HTR-8/SVneo (cell line): ENCODE data around the gene MYRIP.

Experiments used
- DNase-seq: peaks from one replicate; pipeline ENCODE4 v3.0.0; 2011; ENCODE audit warnings: low spot score, mixed read lengths; ENCODE audit not compliant: insufficient read length
- FAIRE-seq: peaks from 2 replicates; lab custom pipeline; 2011; peaks lifted over from hg19 to GRCh38; lab: Jason Lieb, UNC

Gene MYRIP

DNA sequence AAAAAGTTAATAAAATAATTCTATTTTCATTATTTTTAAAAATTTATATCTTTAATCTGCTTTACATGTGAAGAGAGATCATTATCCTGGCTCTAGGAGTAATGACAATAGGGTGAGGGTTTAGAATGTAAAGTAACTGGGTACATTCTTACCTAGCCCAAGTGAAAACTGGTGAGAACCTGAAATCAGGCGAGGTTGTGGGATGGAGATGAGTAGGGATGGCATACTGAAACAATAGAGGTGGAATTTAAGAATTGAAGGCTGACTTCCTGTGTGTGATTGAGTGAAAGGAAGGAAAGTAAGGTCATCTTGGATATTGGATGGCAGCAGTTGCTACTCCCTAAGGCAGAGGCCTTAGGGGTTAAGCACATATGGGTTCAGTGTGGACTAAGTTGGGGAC is 82.7 kb downstream of the MYRIP start:
- no peak for FAIRE-seq
- no peak for DNase-seq

DNA sequence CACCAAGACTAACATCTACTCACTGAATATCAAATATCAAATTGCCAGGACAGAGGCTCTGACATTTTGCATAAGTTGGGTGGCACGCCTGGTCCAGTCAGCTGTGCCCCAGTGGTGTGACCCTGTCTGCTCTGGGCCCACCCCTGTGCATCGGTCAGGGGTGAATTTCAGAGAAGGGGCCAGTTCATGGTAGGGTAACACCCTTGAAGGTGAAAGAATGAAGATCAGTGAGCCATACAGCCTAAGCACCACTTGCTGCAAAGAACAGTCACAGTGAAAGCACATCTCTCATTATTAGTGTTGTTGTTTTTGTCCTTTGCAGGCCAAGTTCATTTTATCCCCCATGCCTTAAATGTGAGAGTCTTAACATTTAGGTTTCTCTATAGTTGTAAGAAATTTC is 86.8 kb downstream of the MYRIP start:
- no peak for DNase-seq
- no peak for FAIRE-seq

DNA sequence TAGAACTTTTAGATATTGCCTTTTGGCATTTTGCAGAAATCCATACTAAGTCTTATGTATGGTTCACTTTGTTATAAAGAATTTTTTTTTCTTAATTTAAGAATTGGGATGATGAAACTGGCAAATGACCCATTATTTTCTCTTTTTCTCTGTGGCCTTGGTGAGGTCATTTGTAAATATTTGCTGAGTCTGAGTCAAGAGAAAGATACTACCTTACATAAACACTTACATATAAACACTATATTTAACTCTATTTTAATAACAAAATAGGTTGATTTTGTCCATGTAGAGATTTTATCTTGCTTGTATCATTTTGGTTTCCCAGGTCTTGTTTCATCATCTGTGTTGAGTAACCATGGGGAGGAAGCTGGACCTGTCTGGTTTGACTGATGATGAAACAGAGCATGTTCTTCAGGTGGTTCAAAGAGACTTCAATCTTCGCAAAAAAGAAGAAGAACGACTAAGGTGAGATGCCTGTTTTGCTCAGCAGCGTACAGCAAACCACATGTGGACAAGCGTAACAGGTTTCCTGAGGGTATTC is 91.1 kb downstream of the MYRIP start:
- FAIRE-seq = no peak
- DNase-seq = no peak

DNA sequence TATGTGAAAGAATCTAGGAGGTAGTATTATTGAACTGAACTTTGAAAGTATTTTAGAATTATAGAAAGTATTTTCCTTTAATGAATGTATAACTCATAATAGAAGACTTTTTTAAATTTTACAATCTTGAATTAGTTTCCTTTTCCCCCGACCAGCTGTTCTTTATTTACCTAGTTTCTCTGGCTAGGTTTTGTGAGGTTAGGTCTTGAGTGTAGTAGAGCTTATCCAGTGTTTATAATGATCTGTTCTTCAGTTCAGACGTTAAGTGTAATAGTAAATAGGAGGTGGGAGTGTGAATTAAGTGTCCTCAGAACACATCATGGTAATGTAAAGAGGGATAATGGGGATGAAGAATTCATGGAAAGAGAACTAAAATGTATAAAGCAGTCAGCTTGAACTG is 93.8 kb downstream of the MYRIP start:
- no peak for FAIRE-seq

DNA sequence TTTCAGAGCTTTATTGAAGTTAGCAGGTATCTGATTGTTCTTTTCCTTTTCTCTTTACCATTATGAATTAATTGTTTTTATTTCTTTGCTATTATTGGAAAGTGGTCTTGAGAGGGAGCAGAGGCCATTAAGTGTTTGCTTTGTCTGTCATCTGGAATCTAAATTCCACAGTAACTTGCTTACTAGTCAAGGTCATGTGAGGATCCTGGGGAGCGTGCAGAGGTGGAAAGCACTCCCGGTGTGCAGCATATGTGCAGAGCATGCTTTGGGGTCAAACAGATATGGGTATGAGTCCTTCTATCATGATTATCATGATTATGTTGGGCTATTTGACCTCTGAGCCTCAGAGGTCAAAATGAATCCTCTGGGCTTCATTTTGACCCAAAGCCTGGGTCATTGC is 96.4 kb downstream of the MYRIP start:
- FAIRE-seq (no peak), DNase-seq (no peak)

More for the DNA sequence above, 93.8 kb downstream of the MYRIP start:
- DNase-seq = no peak

DNA sequence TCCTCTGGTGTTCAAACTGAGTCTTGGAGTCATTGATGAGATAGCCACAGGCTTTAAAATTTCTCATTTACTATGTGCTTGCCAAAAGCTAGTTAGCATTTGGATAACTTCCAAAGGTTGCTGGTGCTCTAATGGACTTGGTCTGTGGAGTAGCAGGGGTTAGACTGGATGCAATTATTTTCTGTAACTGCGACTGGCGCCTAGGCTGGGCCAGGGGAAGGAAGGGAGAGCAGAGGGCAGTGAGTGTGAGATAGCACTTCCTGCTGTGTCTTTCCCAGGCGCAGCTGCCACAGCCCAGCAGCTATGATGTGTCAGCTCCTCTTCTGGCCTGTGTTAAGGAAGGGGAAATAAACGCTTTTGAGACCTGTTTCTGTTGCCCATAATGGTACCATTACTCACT is 98.6 kb downstream of the MYRIP start:
- DNase-seq (no peak), FAIRE-seq (no peak)

DNA sequence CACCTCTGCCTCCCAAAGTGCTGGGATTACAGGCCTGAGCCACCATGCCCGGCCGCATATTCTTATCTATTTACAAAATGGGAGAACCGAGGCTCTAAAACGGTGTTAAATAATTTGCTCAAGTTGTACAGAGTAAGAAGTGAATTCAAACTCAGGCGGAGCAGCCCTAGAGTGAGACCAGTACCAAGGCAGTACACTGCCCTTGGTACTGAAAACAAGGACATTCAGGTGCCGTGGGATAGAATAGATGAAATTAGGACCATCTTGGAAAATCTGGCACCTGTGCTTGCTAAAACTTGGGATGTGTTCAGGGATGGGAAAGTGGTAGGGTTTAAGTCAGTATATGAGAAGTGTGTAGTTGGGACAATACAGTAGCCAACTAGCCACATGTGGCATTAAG is 100.7 kb downstream of the MYRIP start:
- DNase-seq (no peak), FAIRE-seq (no peak)

DNA sequence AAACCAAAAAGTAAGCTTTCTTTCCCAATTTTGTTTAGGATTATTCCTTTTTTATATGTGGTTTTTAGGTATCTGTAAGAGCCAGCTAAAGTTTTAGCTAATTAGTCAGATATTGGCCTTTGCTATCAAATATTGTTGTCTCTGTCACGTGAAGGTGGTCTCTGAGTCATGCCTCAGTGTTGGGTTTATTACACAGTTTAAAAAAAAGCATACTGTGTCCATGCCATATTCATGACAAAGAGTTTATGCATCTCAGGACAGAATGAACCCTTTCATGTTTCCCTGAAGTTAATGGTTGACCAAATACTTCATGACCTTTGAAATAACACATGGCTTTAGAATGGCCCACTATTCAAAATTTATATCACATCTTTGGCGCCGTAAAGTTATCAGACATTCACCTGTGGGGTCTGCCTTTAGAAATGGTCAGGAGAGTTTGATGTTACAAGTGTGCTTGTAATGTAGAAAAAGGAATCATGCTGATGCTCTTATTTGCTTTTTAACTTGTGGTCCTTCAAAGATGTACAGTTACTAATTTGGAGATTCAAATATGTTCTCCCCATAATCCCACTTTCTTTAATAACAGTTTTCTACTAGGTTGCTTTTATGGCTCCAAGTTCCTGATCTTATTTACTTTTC is 101.5 kb downstream of the MYRIP start:
- no peak for FAIRE-seq
- DNase-seq = no peak

DNA sequence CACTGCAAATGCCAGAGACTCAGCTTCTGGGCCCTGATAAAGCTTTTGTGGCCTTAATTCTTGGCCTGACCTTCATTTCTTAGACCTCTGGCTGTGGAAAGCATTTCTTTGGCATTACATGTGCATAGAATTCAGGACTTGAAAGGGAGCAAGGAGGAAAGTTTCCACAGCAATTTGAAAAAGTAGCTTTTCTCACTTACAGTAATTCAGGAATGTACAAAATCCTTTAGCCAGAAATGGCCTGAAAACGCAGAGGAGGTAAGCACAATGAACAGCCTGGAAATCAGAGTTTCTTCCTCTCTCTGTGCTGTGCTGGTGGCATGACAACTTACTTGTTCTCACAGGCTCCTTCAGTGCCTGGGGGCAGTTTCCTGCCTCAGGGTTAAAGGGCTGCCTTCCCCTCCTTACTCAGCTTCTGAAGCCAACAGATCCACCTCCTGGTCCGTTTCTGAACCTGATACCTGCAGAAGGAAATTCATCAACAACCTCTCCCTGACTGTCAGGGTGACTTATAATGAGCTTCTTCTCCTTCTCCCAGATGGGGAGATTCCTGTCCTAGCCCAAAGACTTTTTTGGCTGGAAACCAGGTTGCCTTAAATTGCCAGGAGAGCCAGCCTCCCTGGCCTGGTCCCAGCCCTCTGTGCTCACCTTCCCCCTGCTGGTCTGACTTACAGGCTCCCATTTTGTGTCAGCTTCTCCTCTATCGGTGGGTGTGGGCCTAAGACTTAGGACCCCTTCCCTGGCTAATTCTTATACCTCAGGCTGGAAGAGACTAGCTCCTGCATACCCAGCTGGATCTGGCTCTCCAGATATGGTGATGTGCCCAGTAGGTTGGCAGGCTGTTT is 102.3 kb downstream of the MYRIP start:
- DNase-seq (no peak), FAIRE-seq (no peak)

DNA sequence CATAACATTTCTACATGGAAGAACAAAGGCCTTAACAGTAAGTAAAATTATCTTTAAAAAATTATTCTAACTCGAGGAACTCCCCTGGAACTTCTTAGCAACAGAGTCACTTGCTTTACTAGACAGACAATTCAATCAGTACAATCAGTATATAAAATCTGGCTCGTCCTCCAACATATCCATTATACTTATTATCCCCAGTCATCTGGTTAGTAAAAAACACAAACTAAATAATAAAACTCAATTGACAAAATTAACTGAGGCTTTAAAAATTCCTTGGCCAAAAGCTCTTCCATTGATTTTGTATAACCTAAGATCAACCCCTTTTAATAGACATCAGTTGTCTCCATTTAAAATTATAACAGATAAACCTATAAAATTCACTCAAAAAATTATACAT is 105.6 kb downstream of the MYRIP start:
- FAIRE-seq (no peak), DNase-seq (no peak)

DNA sequence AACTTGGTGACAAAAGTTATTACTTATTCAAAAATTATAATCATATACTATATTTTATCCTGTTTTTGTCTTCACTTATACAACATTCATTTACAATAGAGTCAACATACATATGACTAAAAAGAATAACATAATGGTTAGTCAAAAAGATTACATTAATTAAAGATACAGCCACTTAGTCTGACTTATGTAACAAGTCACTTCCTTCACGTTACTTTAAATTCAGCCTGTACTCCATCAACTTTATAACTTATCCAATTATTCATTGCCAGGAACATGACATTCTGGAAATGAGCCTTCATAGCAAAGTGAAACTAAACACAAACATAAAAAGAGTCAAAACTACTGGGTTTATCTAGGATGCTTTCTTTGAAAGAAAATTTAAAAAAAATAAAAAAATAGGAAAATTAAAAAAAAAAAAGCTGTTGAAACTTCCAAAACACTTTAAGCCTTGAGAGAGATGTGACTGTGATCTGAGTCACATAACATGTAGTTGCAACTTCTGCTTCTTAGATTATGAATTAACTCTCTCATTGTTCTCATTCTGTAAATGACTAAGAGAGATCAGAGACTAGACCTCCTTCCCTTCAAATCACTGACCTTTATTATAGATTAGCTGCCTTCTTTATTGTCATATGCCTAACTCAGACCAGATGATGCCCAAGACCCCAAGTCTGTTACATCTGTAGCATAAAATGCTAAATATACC is 107.8 kb downstream of the MYRIP start:
- no peak for FAIRE-seq
- no peak for DNase-seq

DNA sequence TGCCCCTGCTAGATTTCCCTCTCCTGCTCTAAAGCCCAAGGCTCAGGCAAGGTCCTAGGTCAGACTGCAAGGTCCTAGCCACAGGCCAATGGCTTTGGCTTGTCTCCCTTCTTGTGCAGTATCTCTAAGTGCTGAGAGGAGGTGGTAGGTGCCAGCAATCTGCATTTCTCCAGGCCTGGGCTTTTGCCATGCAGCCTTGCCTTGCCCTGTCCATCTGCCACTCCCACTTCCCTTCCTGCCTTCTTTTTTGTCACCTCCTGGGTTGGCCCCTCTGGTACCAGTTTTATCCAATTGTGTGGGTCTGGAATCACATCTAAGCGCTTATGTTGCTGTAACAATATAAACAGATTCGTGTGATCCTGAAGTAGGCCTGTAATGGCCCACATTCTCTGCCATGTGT is 109.9 kb downstream of the MYRIP start:
- no peak for FAIRE-seq

DNA sequence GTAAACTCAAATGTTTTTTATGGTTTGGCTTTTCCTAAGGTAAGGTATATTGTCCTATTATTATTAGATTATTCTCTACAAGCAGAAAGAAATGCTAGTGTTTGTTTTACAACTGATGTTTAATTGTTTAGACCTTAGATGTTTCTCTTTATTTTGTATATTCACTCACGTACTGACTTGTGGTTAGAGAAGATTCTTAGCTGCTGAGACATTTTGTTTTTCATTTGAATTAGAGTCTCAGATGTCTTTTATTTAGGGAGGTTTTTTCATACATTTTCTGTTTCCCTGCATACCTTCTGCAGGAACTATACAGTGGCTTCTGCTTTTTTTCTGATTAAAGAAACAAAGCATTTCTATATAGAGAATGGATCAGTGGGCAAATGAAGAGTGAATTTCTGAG is 110.9 kb downstream of the MYRIP start:
- no peak for FAIRE-seq
- DNase-seq = no peak

More for the DNA sequence above, 109.9 kb downstream of the MYRIP start:
- DNase-seq = no peak

DNA sequence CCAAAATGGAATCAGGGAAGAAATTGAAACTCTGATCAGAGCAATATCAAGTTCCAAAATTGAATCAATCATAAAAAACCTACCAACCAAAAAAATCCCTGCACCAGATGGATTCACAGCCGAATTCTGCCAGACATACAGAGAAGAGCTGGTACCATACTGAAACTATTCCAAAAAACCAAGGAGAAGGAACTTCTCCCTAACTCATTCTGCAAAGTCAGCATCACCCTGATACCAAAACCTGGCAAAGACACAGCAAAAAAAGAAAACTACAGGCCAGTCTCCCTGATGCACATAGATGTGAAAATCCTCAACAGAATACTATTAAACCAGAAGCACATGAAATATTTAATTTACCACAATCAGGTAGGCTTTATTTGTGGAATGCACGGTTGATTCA is 118.1 kb downstream of the MYRIP start:
- DNase-seq (no peak), FAIRE-seq (no peak)

DNA sequence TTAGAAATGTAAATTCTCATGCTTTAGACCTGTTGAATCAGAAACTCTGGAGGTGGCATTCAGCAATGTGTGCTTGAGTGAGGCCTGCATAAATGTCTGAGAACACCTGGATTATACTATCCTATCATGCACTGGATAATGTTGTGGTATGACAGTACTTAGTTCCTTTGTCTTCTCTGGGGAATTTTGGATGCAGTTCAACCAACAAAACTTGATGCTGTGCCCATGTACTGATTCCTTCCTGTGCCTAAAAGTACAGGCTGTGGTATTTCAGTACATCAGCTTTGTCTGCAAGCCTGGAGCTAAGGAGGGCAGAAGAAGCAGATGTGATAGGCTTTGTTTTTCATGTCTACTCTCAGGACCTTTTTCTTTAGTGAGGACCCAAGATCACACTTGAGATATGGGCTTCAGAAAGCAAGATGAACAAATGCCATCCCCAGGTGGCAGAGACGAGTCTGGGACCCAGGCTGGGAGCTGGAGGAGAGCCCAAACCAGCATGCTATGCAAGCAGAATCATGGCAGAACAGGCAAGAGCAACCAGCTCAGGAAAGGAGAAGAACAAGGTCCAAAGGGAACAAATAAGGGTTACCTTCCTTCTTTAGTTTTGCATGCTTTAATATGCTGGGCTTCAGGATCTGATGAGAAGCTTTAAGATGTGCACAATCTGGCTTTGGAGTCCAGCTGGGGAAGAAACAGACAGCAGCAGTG is 124.7 kb downstream of the MYRIP start:
- no peak for FAIRE-seq

DNA sequence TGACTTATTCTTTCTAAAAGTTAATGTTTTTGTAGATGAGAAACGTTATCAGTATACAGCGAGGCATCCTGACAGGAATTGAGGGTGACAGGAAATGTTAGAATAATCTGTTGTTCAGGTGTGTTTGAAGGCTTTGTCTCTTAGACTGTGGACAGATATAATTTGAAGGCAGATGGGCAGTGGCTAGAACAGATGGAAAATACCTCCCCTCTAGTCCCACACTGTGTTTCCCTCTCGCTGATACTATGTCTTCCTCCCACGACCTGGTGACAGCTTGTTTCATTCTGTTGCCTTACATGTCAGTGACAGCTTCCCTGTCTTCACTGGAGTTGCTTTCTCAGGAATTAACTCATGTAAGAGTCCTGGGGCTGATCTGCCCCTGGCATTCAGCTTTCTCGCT is 125.3 kb downstream of the MYRIP start:
- DNase-seq (no peak), FAIRE-seq (no peak)

More for the DNA sequence above, 124.7 kb downstream of the MYRIP start:
- no peak for DNase-seq

DNA sequence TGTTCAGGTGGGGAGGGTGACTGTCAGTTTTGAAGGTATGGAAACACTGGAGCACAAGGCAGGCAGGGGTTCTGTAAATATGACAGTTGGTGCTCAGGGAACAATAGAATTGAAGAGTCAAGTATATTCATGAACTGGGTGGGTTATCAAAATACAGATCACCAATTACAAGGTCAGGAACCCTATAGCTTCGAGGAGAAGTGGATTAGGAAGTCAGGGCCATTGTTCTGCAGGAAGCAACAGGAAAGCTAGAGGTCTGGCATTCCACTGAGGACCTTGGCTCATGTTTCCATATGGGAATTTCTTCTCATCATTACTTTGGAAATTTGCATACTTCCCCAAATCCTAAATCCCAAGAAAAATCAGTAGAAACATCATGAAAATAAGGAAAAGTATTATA is 125.9 kb downstream of the MYRIP start:
- no peak for FAIRE-seq
- DNase-seq = no peak

DNA sequence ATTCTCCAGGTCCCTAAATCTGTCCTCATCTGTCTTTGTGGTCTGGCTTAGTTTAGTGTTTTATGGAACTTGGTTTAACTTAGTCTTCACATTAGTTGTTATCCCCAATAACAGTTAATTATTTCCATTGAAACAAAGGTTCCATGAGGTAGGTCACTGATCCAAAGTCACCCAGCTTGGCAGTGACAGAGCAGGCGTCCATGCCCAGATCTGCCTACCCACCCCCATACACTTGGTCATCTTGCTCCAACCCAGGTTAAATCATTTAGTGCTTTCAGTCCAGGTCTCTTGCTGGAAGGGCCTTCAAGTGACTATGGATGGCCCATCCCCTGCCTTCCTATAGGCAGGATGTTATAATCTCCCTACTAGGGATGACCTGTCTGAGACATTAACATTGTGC is 127.4 kb downstream of the MYRIP start:
- FAIRE-seq (no peak), DNase-seq (no peak)

DNA sequence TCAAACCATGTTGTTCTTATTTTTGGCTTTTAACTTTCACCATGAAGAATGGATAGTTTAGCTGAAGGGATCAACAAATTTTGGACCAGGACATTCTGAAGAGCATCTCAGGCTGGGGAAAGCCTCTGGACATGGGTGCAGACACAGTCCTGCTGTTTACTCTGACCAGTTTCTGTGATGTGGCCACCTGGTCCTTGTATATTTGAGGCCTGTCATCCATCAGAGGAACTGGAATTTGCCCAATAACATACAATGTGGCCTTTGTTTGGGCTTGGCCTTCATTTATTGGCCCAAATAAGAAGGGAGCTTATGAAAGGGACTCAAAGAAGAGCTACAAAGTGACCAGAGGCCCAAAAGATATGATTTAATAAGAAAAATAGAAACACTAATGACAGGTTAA is 127.9 kb downstream of the MYRIP start:
- FAIRE-seq (no peak), DNase-seq (no peak)

DNA sequence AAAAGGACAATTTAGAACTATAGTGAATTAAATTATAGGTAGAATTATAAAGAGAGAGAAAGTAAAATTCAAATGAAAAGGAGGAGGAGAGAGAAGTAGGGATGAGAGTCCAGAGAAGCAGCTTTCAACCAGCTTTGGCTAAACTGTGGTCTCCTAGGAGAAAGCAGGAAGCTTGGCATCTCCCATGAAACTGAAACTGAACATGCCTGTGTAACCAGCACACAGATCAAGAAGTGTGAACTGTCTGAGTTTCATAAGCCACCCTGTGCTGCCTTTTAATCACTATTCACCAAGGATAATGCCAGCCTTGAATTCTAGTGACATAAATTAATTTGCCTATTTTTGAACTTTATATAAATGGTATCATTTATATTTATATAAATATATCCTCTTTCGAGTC is 128.5 kb downstream of the MYRIP start:
- DNase-seq (no peak), FAIRE-seq (no peak)
